ENCODE data around the gene TNFSF12.
"Not testable (repeated sequence)": the region's sequence is repeated elsewhere in the genome, so short reads cannot be mapped to it uniquely, and the experiment has no call there.

TNFSF12 gene

DNA sequence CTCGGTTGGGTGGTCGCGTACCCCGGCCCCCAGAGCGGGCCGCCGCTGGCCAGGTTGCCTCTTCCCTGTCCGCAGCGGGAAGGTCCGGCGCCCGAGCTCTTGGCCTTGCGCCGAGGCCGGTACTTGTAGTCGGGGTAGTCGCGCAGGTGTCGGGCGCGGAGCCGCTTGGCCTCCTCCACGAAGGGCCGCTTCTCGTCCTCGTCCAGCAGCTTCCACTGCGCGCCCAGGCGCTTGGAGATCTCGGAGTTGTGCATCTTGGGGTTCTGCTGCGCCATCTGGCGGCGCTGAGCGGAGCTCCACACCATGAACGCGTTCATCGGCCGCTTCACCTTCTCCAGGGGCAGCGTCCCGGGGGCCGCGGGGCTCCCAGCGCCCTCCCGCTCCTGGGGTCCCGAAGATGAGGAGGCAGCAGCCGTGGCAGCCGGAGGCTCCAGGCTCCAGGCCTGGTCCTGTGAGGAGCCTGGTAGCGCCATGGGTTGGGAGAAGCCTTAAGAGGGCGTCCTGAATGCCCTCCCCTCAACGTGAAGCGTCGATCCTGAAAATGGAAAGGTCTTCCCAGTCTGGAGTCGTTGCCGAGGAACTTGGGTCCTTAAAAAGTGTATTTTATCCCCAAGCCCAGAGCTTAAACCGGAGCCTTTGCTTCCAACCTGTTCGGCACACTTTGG is 40.5 kb downstream of the TNFSF12 start:
- DNase-seq: no peak

DNA sequence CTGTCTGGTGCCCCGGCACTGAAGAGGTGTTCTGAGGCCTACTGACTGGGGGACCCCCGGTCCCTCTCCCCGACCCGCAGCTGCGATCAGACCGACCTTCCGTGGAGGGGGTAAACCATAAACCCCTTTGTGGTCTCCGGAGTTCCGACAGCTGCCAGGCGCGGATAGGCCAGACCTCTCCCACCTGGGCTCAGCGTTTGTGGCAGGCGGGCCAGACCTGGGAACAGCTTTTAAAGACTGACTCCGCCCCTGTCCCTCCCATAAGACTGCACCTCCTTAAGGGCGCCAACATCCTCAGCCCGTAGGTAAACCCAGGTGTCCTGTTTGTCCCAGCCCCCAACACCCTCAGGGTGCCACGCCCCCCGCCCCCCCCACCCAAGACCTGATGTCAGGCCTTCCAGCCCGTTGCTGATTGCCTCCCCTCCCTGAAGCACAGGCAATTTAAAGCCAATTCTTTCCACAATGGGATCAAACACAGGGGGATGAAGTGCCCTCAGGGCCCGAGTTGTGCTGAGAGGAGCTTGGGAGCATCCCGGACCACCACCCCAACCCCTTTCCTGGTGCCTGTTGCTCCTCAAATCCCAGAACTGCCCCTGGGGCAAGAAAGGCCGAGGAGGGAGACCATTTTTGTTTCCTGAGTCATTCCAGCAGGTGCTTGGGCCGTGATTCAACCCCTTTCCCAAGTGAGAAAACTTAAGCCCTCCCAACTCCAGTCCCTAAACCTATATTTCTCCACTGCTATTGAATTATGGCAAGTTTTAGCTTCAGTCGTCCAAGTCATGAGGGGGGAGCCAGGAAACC is 41.2 kb downstream of the TNFSF12 start, which contains the start of gene SOX15:
Gene SOX15, minus strand, starts transcription at position 204 of the 801 bp plus-strand sequence. CDS start 418 bp downstream, outside the sequence.
- no peak for DNase-seq

DNA sequence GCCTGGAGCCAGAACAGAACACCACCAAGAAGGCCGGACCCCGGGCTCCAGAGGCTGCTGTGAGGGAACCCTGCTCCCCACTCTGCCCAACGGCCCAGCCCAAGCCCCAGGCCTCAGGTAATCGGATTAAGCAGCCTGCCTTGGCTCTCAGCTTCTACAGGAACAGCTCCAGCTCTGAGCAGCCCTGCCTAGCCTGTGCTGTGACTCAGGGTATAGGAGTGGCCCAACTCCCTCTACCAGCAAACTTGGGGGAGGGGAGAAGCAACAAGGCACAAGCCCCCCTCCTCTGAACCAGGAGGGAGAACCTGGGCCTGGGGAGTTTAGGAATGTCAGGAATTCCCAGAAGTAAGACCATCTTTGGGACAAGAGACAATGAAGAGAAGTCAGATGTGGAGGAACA is 41.9 kb downstream of the TNFSF12 start:
- DNase-seq: no peak

DNA sequence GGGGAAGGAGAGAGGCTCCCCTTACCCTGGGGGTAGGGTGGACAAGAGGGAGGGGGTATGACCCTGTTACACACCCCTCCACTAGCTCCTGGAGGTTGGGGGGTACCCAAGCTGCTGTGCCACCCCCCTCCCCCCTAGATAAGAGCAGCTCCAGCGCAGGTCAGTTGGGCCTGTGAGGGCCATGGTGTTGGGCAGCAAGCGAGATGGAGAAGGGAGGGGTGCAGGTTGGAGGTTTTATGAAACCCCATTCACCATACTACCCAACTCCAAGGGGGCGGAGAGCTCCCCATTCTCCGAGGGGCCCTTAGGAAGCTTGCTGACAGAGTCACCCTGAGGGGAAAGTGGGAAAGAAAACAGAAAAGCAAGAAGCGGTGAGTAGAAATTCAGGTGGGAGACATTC is 42.7 kb downstream of the TNFSF12 start:
- no peak for DNase-seq

DNA sequence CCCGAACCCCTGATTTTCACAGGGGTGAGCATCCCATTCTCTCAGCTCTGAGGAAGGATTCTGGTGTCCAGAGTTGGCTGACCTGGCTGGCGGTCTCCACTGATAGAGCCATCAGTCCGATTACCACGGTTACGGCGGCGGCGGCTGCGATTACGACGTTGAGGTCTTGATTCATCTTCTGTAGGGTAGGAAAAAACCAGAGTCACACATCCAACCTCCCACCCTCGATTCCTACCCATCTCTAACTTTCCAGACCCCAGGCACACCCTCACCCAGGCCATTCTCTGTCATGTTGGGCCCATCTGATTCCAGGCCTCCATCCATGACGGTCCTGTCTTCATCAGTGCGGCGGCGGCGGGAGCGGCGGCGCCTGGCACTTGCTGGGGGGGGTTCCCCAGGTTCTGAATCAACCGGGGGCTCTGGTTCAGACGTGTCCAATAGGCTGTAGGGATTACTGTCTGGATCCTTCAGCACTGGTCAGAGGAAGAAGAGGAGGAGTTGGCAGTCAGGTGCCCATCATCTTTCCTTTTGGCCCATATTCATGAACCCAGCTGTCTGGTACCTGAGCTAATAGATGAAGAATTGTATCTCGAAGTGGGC is 43.7 kb downstream of the TNFSF12 start:
- DNase-seq: no peak

DNA sequence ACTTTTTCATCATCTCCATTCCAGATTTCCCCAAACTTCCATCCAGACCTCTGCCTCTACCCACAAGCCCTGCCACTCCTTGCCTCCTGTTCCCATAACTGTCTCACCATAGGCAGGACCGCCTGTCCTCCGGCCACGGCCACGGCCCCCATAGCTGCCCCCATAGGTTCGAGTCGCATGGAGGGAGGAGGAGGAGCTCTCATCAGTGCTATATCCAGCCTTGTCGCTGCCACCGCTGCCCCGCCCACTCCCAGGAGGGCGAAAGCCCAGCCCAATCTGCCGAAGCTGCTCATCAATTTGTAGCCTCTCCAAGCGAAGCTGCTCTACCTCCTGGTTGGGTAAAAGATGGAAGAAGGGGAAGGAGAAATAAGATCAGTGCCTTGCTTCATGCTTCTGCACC is 44.4 kb downstream of the TNFSF12 start:
- DNase-seq: no peak

DNA sequence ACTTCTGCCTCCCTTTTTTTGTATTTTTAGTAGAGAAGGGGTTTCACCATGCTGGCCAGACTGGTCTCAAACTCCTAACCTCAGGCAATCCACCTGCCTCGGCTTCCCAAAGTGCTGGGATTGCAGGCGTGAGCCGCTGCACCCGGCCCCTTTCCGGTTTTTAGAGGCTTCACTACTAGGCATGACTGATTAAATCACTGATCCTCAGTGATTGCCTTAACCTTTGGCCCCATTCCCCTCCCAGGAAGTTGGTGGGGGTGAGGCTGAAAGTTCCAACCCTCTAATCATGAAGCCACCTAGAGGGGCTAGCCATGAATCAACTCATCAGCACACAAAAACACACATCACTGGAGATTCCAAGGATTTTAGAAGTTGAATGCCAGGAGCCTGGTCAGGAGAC is 48.7 kb downstream of the TNFSF12 start:
- not testable (repeated sequence) for DNase-seq

DNA sequence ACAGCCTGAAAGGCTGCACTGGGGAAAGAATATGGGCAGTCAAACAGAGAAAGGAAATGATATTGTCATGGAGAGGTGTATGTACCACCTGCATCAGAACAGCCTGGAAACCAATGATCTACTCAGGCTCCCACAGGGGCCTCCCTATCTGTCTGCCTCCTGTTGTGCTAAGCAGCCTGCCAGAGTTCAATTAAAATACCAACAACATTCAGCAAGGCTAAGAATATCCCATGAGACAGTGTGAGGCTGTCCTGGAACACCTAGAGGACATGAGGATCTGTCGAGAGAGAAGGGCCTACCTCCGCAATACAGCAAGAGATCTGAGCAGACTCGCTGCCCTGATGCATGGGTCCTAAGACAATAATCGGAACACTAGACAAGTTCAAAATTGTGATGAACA is 57.4 kb downstream of the TNFSF12 start:
- no peak for DNase-seq
